ENCODE results near the gene ARHGAP5.
"Not testable (repeated sequence)": the region's sequence is repeated elsewhere in the genome, so short reads cannot be mapped to it uniquely, and the experiment has no call there.

The ARHGAP5 gene

DNA sequence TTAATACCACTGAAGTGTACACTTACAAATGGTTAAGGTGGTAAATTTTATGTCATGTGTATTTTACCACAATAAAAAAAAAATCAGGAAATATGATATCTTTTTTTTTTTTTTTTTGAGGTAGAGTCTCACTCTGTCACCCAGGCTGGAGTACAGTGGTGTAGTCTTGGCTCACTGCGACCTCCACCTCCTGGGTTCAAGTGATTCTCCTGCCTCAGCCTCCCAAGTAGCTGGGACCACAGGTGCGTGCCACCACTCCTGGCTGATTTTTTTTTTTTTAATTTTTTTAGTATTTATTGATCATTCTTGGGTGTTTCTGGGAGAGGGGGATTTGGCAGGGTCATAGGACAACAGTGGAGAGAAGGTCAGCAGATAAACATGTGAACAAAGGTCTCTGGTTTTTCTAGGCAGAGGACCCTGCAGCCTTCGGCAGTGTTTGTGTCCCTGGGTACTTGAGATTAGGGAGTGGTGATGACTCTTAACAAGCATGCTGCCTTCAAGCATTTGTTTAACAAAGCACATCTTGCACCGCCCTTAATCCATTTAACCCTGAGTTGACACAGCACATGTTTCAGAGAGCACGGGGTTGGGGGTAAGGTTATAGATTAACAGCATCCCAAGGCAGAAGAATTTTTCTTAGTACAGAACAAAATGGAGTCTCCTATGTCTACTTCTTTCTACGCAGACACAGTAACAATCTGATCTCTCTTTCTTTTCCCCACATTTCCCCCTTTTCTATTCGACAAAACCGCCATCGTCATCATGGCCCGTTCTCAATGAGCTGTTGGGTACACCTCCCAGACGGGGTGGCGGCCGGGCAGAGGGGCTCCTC is 50.0 kb downstream of the ARHGAP5 start:
- not testable (repeated sequence) for DNase-seq

DNA sequence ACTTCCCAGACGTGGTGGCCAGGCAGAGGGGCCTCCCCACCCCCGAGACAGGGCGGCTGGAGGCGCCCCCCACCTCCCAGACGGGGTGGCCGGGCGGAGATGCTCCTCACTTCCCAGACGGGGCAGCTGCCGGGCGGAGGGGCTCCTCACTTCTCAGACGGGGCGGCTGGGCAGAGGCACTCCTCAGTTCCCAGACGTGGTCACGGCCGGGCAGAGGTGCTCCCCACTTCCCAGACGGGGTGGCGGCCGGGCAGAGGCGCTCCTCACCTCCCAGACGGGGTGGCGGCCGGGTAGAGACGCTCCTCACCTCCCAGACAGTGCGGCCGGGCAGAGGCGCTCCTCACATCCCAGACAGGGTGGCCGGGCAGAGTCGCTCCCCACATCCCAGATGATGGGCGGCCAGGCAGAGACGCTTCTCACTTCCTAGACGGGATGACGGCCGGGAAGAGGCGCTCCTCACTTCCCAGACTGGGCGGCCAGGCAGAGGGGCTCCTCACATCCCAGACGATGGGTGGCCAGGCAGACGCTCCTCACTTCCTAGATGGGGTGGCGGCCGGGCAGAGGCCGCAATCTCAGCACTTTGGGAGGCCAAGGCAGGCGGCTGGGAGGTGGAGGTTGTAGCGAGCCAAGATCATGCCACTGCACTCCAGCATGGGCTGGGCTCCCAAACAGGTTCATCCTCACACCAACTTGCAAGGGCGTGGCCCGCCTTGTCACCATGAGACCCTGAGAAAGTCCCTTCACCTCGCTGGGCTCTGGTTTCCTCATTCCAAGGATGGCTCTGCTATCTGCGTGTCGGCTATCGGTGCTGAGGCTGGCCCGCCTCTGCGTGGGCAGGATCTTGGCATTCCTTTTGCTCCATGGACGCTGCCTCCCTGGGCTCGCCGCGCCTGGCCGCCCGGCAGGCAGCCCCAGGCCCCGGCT is 50.9 kb downstream of the ARHGAP5 start:
- DNase-seq, result not testable (repeated sequence)

DNA sequence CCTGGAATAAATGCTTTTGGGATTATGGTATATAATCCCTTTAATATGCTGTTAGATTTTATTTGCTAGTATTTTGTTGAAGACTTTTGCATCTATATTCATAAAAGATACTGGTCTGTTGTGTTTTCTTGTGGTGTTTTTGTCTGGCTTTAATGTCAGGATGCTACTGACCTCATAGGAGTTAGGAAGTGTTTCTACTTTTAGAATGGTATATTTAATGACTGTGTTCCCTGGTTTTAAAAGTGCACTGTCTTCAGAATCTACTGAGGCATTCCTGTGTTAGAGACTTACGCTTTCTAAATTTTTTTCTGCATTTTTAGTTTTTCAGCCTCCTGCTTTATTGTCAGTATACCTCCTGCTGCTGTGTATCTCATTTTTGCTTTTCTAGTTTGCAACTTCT is 51.6 kb downstream of the ARHGAP5 start:
- DNase-seq, result no peak

DNA sequence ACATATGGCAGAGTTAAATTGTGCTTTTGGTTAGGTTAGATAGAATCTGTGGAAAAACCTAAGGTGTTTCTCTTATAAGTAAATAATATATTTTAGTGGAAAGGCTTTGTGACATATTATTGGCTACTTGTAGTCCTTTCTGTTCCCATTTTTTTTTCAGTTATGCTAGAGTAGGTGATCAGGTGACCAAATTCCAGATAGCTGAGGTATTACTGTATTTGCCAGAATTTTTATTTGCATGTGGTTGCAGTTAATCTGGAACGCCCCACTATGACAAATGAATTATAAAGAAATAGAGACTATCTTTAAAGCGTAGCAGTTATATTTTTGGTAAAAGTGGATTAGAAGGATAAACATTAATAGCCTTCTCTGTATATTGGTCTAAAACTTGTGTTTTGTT is 52.0 kb downstream of the ARHGAP5 start:
- DNase-seq, result no peak

DNA sequence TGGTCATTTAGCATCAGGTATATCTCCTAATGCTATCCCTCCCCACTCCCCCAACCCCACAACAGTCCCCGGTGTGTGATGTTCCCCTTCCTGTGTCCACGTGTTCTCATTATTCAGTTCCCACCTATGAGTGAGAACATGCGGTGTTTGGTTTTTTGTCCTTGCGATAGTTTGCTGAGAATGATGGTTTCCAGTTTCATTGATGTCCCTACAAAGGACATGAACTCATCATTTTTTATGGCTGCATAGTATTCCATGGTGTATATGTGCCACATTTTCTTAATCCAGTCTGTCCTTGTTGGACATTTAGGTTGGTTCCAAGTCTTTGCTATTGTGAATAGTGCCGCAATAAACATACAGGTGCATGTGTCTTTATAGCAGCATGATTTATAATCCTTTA is 54.6 kb downstream of the ARHGAP5 start:
- not testable (repeated sequence) for DNase-seq

DNA sequence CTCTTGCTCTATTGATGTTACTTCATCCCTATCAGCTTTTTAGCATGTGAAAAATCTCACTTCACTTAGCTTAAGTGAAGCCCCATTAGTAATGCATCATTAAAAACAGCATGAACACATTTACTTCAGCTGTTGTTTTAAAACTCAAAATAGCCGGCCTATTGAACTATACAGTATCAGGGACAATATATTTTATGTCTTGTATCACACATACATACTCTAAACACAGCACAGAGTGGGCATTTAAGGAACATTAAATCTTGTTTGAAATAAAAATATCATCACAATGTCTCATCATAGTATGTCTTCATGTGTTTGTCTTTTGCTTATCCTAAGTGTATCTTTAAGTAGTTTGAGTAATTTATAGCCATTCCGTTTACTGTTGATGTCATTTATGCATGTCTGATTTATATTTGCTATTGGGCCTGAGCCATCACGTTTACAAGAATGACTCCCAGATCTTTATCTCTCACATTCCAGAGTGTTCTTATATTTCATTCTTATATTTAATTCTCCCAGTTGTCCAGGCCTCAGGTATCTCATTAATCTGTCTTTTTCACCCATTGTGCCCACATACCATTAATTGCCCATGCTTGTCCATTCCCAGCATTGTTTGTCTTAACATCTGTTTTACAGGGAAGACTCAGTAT is 57.5 kb downstream of the ARHGAP5 start:
- DNase-seq, result peak; percentile 14

DNA sequence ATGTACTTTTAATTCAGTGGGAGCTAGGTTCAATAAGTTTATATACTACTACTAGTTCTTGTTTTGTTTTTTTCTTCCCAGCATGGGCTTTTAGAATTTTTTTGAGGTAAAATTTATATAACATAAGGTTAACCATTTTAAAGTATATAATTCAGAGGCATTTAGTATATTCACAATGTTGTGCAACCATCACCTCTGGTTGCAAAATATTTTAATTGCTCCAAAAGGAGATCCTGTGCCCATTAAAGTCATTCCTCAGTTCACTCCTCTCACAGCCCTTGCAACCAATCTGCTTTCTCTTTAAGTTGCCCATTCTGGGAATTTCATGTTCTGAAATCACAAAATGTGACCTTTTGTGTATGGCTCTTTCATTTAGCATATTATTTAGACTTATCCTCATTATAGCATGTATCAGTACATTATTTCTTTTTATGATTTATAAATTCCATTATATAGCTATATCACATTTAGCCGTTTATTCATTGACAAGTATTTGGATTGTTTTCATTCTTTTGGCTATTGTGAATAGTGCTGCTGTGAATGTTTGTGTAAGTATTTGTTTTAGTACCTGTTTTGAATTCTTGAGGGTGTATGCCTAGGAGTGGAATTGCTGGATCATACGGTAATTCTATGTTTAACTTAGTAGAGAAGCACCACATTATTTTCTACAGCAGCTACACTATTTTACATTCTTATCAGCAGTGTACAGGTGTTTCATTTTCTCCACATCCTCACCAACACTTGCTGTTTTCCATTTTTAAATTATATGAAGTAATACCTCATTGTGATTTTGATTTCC is 59.1 kb downstream of the ARHGAP5 start:
- no peak for DNase-seq

DNA sequence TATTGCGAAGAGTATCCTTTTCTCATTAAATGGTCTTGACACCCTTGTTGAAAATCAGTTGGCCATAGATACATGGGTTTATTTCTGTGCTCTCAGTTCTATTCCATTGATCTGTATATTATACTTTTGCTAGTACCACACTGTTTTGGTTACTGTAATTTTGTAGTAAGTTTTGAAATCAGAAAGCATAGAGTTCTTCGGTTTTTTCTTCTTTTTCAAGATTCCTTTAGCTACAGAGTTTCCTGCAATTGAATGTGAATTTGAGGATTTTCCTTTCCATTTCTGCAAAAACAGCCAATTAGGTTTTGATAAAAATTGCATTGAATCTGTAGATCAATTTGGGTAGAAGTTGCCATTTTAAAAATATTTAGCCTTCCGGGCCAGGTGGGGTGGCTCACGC is 60.2 kb downstream of the ARHGAP5 start:
- DNase-seq, result no peak

DNA sequence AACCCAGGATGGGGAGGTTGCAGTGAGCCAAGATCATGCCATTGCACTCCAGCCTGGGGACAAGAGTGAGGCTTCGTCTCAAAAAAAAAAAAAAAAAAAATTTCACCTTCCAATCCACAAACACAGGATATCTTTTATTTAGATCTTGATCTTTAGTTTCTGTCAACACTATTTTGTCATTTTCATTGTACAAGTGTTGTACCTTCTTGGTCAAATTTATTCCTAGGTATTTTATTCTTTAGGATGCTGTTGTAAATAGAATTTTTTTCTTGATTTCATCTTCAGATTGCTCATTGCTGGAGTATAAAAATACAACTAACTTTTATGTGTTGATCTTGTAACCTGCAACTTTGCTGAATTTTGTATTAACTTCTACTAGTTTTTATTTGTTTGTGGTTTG is 60.8 kb downstream of the ARHGAP5 start:
- no peak for DNase-seq

DNA sequence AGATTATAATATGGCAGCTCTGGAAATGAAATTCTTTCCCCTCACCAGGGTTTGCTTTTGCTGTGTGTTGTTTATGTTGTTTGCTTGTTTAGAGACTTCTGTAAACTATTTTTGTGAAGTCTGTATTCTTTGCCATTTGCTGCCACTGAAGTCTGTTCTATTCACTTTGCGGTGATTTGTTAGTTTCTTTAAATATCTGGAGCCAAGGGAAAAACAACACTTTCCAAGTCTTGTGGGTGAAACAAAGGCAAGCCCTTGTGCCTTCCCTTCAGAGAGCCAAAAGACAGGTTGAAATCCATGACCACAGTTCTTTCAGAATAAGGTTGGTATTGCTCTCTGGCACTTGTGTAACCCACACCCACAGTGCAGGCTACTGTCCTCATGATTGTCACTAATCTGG is 65.2 kb downstream of the ARHGAP5 start:
- DNase-seq, result no peak

DNA sequence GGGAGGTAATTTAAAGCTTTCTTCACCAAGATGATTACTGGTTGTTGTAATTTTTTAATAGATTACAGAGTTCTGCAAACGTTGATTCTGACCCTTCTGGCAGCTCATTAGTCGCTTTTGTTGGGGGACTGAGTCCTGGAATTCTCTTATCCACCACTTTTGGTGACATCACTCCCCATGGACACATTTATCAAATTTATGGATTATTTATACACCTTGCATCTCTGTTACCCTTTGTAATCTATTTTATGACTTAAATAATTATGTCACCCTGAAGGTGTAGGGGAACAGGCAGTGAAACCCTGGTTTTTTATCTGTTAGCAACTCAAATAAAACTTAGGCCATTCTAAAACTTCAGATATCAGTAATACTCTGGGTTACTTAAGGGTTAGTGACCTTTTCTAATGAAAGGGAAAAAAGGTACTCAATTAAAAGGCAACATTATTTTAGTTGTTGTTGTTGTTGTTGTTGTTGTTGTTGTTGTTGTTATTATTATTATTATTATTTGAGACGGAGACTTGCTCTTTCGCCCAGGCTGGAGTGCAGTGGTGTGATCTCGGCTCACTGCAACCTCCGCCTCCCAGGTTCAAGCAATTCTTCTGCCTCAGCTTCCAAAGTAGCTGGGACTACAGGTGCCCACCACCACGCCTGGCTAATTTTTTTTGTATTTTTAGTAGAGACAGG is 65.8 kb downstream of the ARHGAP5 start:
- no peak for DNase-seq

DNA sequence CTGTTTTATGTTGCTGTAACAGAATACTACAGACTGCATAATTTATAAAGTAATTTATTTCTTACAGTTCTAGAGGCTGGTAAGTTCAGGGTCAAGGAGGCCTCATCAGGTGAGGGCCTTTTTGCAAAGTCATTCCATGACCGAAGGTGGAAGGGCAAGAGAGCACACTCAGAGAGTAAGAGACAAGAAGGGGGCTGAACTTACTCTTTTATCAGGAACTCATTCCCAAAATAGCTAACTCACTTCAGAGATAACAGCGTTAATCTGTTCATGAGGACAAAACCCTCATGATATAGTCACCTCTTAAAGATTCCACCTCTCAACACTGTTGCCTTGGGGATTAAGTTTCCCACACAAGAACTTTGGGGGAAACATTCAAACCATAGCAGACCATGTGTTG is 73.3 kb downstream of the ARHGAP5 start:
- DNase-seq, result no peak

DNA sequence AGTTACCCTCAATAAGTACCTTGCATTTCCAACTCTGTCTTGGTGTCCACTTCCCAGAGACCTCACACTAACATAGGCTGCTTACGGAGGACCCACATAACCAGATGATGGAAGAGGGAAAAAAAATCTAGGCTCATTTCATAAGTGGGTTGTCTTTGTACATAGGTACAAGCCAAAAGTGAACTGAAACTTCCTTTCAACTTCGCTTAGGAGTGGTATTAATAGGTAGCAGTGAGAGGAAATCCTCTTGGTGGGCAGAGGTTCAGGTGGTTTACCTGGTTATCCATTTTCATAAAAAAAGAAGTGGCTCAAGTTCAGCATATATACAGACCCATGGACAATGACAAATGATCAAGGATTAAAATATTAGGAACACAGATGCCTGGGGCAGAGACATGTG is 88.9 kb downstream of the ARHGAP5 start:
- no peak for DNase-seq

DNA sequence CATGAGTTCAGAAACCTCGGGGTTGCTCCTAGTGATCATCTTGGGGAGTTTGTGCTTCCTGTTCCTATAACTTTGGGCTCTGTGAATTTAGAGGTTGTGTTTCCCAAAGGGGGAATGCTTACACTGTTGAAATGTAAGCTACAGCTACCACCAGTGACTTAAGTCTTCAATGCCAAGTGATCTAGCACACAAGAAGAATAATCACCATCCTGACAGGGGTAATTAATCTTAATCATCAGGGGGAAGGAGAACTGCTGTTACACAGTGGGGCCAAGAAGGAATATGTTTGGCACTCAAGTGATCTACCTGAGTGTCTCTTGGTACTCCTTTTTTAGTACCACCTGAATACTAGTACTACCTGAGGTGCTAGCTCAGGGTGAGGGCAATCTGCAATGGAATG is 89.8 kb downstream of the ARHGAP5 start:
- DNase-seq, result no peak

DNA sequence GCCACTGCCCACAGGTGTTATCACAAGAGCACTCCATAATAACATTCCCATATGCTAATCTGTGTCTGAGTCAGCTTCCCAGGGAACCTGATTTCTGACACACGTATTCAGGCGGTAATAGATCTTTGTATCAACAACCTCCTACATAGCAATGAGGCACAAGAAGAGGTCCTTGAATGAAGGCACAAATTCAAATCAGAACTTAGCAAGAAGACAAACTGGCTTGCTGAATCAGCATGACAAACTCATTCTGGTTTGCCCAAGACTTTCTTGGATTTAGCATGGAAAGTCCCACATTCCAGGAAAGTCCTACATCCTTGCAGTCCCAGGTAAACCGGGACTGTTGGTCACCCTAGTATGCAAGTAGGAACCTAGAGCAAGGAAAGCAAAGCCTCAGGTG is 90.8 kb downstream of the ARHGAP5 start:
- DNase-seq, result no peak

DNA sequence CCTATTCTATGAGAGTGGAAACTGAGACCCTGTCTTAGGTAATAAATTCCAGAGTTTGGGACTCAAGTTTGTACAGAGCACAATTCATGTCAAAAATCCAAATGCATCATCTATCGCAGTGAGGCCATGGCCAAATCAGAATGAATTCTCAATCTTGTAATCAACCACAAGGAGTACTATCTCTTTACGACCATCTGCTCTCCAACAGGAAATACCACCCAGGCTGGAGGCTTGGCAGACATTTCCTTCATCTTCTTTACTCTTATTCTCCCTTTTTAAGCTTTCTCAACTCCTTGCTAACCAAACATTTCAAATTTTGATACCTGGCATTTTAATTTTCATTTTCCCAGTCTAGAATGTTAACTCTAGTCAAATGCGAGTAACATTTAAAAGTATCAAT is 92.1 kb downstream of the ARHGAP5 start:
- no peak for DNase-seq

DNA sequence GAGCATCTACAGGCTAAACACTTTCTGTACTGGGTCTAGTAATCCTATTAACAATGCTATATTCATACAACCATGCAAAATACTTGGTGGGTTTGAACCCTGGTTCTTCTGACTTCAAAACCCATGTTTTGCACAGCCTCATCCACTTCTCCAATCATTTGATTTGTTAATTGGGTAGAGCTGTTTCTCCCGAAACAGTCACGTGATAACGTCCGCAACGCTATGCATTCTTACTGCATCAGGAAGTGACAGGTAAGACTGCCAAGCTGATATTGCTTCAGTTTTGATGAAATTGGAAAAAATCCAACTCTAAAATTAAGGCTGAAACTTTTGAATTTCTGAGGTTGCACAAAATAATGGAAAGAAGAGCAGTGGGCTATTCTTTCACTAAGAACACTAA is 94.4 kb downstream of the ARHGAP5 start:
- DNase-seq, result no peak

DNA sequence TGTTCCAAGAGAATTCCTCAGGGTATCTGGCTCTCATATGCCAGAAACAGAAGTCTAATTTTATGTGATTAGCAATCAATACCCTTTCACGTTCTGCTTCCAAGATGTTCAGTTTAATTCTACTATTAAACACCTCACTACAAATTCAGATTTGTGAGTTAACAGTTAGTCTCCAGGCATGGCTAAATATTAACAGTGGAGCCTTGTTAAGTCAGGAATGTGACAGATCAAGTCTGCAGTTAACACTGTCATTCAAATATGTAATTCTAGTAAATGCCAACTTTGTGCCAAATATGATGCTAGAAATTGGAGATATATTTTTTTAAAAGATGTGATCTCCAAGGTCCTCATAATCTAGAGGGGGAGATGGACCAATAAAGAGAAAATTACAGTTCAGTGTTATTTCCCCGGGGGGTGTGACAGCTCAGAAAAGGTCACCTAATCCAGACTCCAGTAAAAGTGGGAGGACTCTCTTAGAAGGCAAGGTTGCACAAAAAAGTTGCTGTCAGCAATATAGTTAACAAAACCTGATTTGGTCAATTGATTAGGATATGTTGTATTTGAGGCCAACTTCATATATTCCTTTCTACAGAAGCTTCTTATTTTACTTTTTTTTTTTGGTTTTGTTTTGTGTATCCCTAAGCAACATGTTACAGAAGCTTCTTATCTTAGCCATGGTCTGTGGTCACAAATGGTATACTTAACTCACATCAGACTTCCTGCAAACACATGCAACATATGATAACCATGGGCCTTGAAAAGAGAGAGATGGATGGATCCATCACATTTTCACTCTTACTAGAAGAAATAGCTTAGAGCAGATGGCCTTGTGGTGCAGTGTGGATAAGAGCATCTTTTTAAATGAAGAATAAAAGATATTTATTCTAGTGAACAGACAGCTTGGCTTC is 106.3 kb downstream of the ARHGAP5 start:
- DNase-seq, result no peak

DNA sequence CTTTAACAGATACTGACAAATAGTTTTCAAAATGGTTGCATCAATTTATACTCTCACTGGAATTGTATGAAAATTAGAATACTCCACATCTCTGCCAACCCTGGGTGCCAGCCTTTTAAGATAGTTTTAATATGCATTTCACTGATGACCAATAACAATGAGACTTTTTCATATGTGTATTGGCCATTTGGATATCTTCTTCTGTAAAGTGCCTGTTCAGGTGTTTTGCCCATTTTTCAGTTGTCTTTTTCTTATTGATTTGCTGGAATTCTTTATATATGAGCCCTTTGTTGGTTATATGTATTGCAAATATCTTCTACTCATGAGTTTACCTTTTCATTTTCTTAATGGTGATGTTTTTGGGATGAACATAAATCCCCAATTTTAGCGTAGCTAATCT is 108.0 kb downstream of the ARHGAP5 start:
- DNase-seq, result no peak

DNA sequence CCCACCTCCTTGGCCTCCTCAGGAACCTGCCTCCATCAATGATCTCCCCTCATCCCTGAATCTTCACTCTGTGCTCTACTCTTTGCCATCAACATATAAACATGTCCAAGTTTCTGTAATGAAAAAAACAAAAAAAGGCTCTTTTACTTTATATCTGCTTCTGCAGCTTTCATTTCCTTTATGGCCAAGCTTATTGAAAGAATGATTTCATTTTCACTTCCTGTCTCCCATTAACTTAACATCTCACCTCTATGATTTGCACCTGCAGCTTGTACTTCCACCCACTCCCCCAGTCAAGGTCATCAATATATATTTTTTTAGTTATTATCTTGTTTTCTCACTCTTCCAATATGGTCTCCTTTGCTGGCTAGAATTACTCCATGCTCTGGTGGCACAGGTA is 109.1 kb downstream of the ARHGAP5 start:
- DNase-seq, result no peak

DNA sequence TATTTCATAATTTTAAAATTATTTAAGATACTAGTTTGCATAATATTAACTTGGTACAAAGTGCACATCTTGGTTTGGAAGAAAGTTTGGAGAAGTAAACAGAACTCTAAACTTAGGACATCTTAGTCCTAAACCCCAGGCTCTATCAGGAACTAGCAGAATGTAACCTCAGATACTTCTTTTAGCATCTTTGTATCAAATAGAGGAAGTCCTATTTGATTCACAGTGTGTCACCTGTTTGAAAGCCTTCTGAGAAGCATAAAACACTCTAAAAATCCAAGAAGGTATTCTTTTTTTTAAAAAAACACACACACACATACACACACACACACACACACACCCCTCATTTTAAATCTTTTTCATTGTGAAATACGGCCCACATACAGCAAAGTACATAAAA is 112.7 kb downstream of the ARHGAP5 start:
- no peak for DNase-seq

All from NCI-H446 treated with DMSO at 0.1 percent for 48 hours (cell line).